Measurements from ENCODE around the gene FNDC5.

- TF ChIP-seq CTCF (IDR thresholded peaks at IDR 0.05) (no peak), ZFX (IDR thresholded peaks at IDR 0.05; ENCODE audit: borderline replicate concordance) (no peak)
Observed at GRCh38 chr1:32860566-32860965, 10.1 kb downstream of the FNDC5 start.
